ENCODE measurements around the gene TTC23L.
"Not testable (repeated sequence)": the region's sequence is repeated elsewhere in the genome, so short reads cannot be mapped to it uniquely, and the experiment has no call there.

TTC23L gene

GRCh38 chr5:34919077-34919476 lies 80.1 kb downstream of the TTC23L start:
- DNase-seq (ENCODE audit: low read depth, low spot score), result no peak

- DNase-seq (ENCODE audit: low read depth, low spot score), result not testable (repeated sequence)
Observed at GRCh38 chr5:34923256-34923655, 84.3 kb downstream of the TTC23L start.

- DNase-seq (ENCODE audit: low read depth, low spot score), result no peak
Observed at GRCh38 chr5:34923694-34924461, 84.9 kb downstream of the TTC23L start.

GRCh38 chr5:34924462-34924765 lies 85.5 kb downstream of the TTC23L start:
- no peak for DNase-seq (ENCODE audit: low read depth, low spot score)

GRCh38 chr5:34926318-34926888 lies 87.4 kb downstream of the TTC23L start:
- DNase-seq (ENCODE audit: low read depth, low spot score), result no peak

- no peak for DNase-seq (ENCODE audit: low read depth, low spot score)
Observed at GRCh38 chr5:34927785-34928184, 88.8 kb downstream of the TTC23L start.

- DNase-seq (ENCODE audit: low read depth, low spot score), result no peak
Observed at GRCh38 chr5:34928267-34928666, 89.3 kb downstream of the TTC23L start.

- DNase-seq (ENCODE audit: low read depth, low spot score), result peak; percentile 99
Observed at GRCh38 chr5:34929134-34929719, 90.3 kb downstream of the TTC23L start, which contains the start of gene DNAJC21. TSS of gene DNAJC21 (plus strand) at chr5:34929559. CDS start at chr5:34929820, 261 bp downstream.

- DNase-seq (ENCODE audit: low read depth, low spot score), result peak; percentile 82
Observed at GRCh38 chr5:34929720-34930461, 90.9 kb downstream of the TTC23L start.

- no peak for DNase-seq (ENCODE audit: low read depth, low spot score)
Observed at GRCh38 chr5:34930462-34930844, 91.5 kb downstream of the TTC23L start.

GRCh38 chr5:34930870-34931269 lies 91.9 kb downstream of the TTC23L start:
- no peak for DNase-seq (ENCODE audit: low read depth, low spot score)

GRCh38 chr5:34932947-34933346 lies 94.0 kb downstream of the TTC23L start:
- no peak for DNase-seq (ENCODE audit: low read depth, low spot score)

GRCh38 chr5:34941936-34942335 lies 103.0 kb downstream of the TTC23L start:
- no peak for DNase-seq (ENCODE audit: low read depth, low spot score)

- DNase-seq (ENCODE audit: low read depth, low spot score), result no peak
Observed at GRCh38 chr5:34944044-34944443, 105.1 kb downstream of the TTC23L start.

GRCh38 chr5:34944460-34945047 lies 105.6 kb downstream of the TTC23L start:
- no peak for DNase-seq (ENCODE audit: low read depth, low spot score)
